Astrocyte (in vitro differentiated cells and primary cell): Measurements from ENCODE around the gene MYBPC1. TPM values are rescaled to one million over a fixed set of nuclear protein-coding genes. Genes with fewer than 3 reads are reported as not detected.

Experiments
- DNase-seq: peaks from one replicate; pipeline ENCODE4 v3.0.0-alpha.2; 2010; ENCODE audit warnings: low read depth
- FAIRE-seq: peaks from 2 replicates; lab custom pipeline; 2011; peaks lifted over from hg19 to GRCh38; lab: Jason Lieb, UNC
- H2AFZ ChIP-seq: 2 replicates; pipeline ENCODE4 v1.6.0; 2012; ENCODE audit warnings: low read depth, low read length, inconsistent platforms
- H3K27ac ChIP-seq: 2 replicates; pipeline ENCODE4 v1.5.1; 2011; ENCODE audit warnings: low read depth, low read length, inconsistent platforms
- H3K27me3 ChIP-seq: 2 replicates; pipeline ENCODE4 v1.6.0; 2011; ENCODE audit warnings: low read length, inconsistent platforms; ENCODE audit not compliant: insufficient read depth
- H3K36me3 ChIP-seq: 2 replicates; pipeline ENCODE4 v1.5.1; 2011; ENCODE audit warnings: low read length, inconsistent platforms; ENCODE audit not compliant: insufficient read depth
- H3K4me1 ChIP-seq: 2 replicates; pipeline ENCODE4 v1.5.1; 2011; ENCODE audit warnings: low read length, inconsistent platforms; ENCODE audit not compliant: insufficient read depth
- H3K4me2 ChIP-seq: 2 replicates; pipeline ENCODE4 v1.6.0; 2012; ENCODE audit warnings: low read length, inconsistent platforms
- H3K4me3 ChIP-seq: 2 replicates; pipeline ENCODE4 v1.5.1; 2011; ENCODE audit warnings: low read depth, mild to moderate bottlenecking, low read length, inconsistent platforms; ENCODE audit not compliant: insufficient read depth
- H3K79me2 ChIP-seq: 2 replicates; pipeline ENCODE4 v1.6.0; 2012; ENCODE audit warnings: mild to moderate bottlenecking, low read length, inconsistent platforms; ENCODE audit not compliant: insufficient read depth
- H3K9ac ChIP-seq: 2 replicates; pipeline ENCODE4 v1.6.0; 2012; ENCODE audit warnings: mild to moderate bottlenecking, low read length, inconsistent platforms
- H3K9me3 ChIP-seq: 2 replicates; pipeline ENCODE4 v1.5.1; 2012; ENCODE audit warnings: low read depth, mild to moderate bottlenecking, low read length, inconsistent platforms; ENCODE audit not compliant: insufficient read depth
- H4K20me1 ChIP-seq: 2 replicates; pipeline ENCODE4 v1.6.0; 2012; ENCODE audit warnings: low read length, inconsistent platforms; ENCODE audit not compliant: insufficient read depth
- H3K27ac Mint-ChIP-seq: one replicate; pipeline ENCODE4 v1.8.0; 2021; ENCODE audit warnings: mild to moderate bottlenecking, mixed read lengths; ENCODE audit not compliant: unreplicated experiment
- H3K27me3 Mint-ChIP-seq: one replicate; pipeline ENCODE4 v1.8.0; 2021; ENCODE audit warnings: low read depth, mixed read lengths; ENCODE audit not compliant: unreplicated experiment
- H3K36me3 Mint-ChIP-seq: one replicate; pipeline ENCODE4 v1.8.0; 2021; ENCODE audit warnings: low read depth, mixed read lengths; ENCODE audit not compliant: unreplicated experiment
- H3K4me1 Mint-ChIP-seq: one replicate; pipeline ENCODE4 v1.8.0; 2021; ENCODE audit warnings: low read depth, mixed read lengths; ENCODE audit not compliant: unreplicated experiment
- H3K4me3 Mint-ChIP-seq: one replicate; pipeline ENCODE4 v1.8.0; 2021; ENCODE audit warnings: mild to moderate bottlenecking, moderate library complexity, mixed read lengths; ENCODE audit not compliant: unreplicated experiment
- H3K9me3 Mint-ChIP-seq: one replicate; pipeline ENCODE4 v1.8.0; 2021; ENCODE audit warnings: mild to moderate bottlenecking, mixed read lengths; ENCODE audit not compliant: unreplicated experiment
- CTCF ChIP-seq: IDR thresholded peaks from 2 replicates; pipeline ENCODE4 v1.5.1; 2011; ENCODE audit warnings: low read depth, mild to moderate bottlenecking, inconsistent platforms, low read length, moderate library complexity; ENCODE audit not compliant: insufficient read depth
- EZH2 ChIP-seq: IDR thresholded peaks from 2 replicates; pipeline ENCODE4 v1.6.1; 2012; ENCODE audit warnings: mild to moderate bottlenecking, low read length, inconsistent platforms; ENCODE audit not compliant: insufficient read depth
- total RNA-seq: library from RNA; stranded (reverse); gene quantifications from 2 replicates; pipeline ENCODE4 v1.2.1, GENCODE V29; 2021

Gene MYBPC1
- total RNA-seq, 1 donor from 2014 or later = not detected

GRCh38 chr12:101573743-101574142, 21.0 kb upstream of the MYBPC1 start:
- H3K9me3 Mint-ChIP-seq = no peaks in the 10 kb centered on the region
- Histone ChIP-seq H4K20me1 (no peaks in the 10 kb centered on the region), H3K9me3 (no peaks in the 10 kb centered on the region), H3K9ac (no peak overlapping the region), H3K4me2 (no peak overlapping the region), H3K4me1 (peaks cover 3% of the 10 kb centered on the region), H3K27me3 (no peaks in the 10 kb centered on the region), H3K79me2 (no peaks in the 10 kb centered on the region), H3K4me3 (no peak overlapping the region), H3K27ac (no peak overlapping the region), H3K36me3 (no peaks in the 10 kb centered on the region), H2AFZ (no peak overlapping the region)
- no peak overlapping the region for H3K27ac Mint-ChIP-seq
- TF ChIP-seq EZH2 = no peak
- no peak for TF ChIP-seq CTCF
- no peaks in the 10 kb centered on the region for H3K27me3 Mint-ChIP-seq
- peaks cover 2% of the 10 kb centered on the region for H3K4me1 Mint-ChIP-seq
- FAIRE-seq (no peak), DNase-seq (no peak)
- H3K36me3 Mint-ChIP-seq = no peaks in the 10 kb centered on the region
- H3K4me3 Mint-ChIP-seq = no peak overlapping the region

GRCh38 chr12:101578417-101578816, 16.4 kb upstream of the MYBPC1 start:
- no peak overlapping the region for H3K4me3 Mint-ChIP-seq

More at GRCh38 chr12:101578417-101578816, 16.4 kb upstream of the MYBPC1 start:
- no peak for TF ChIP-seq EZH2
- no peak for TF ChIP-seq CTCF
- Histone ChIP-seq H3K27ac (no peak overlapping the region), H3K4me1 (no peaks in the 10 kb centered on the region), H3K9ac (no peak overlapping the region), H2AFZ (no peak overlapping the region), H3K27me3 (no peaks in the 10 kb centered on the region), H3K36me3 (no peaks in the 10 kb centered on the region), H3K4me3 (no peak overlapping the region), H3K9me3 (no peaks in the 10 kb centered on the region), H4K20me1 (no peaks in the 10 kb centered on the region), H3K4me2 (no peak overlapping the region), H3K79me2 (no peaks in the 10 kb centered on the region)
- Mint-ChIP-seq H3K27ac (no peak overlapping the region), H3K36me3 (no peaks in the 10 kb centered on the region), H3K27me3 (no peaks in the 10 kb centered on the region), H3K4me1 (no peaks in the 10 kb centered on the region), H3K9me3 (no peaks in the 10 kb centered on the region)
- DNase-seq (no peak), FAIRE-seq (no peak)
